SK-N-SH treated with all-trans-retinoic acid at 6 μM for 48 hours (cell line): ENCODE results near the gene ZNF524.

Experiments used
- ATAC-seq: fragments of 200-7000 bp; cut with Tn5 transposase; 3 replicates; pipeline ENCODE4 v1.9.1; 2020; ENCODE audit warnings: mild to moderate bottlenecking, moderate library complexity
- ARNTL ChIP-seq: fragments of 450-650 bp; formaldehyde crosslinking; IDR thresholded peaks from 2 replicates; pipeline ENCODE4 v1.5.0; 2020; ENCODE audit warnings: low read depth, mild to moderate bottlenecking, moderate library complexity, borderline replicate concordance
- BACH2 ChIP-seq: fragments of 250-450 bp; sonication (Bioruptor Pico); IDR thresholded peaks from 2 replicates; pipeline ENCODE4 v1.9.0; 2021; ENCODE audit warnings: mild to moderate bottlenecking, borderline replicate concordance
- CREB5 ChIP-seq: fragments of 250-450 bp; sonication (Bioruptor Pico); IDR thresholded peaks from 2 replicates; pipeline ENCODE4 v1.5.1; 2020; ENCODE audit warnings: low read depth, mild to moderate bottlenecking, moderate library complexity
- CSDC2 ChIP-seq: fragments of 250-450 bp; sonication (Bioruptor Pico); IDR thresholded peaks from 2 replicates; pipeline ENCODE4 v1.5.0; 2020; ENCODE audit warnings: mild to moderate bottlenecking, moderate library complexity
- ESRRG ChIP-seq: fragments of 250-450 bp; sonication (Bioruptor Pico); IDR thresholded peaks from 2 replicates; pipeline ENCODE4 v1.6.1; 2021; ENCODE audit warnings: mild to moderate bottlenecking
- GLIS3 ChIP-seq: fragments of 250-450 bp; sonication (Bioruptor Pico); IDR thresholded peaks from 2 replicates; pipeline ENCODE4 v1.5.0; 2020; ENCODE audit warnings: mild to moderate bottlenecking, moderate library complexity
- ISL1 ChIP-seq: fragments of 250-450 bp; sonication (Bioruptor Pico); IDR thresholded peaks from 2 replicates; pipeline ENCODE4 v2.1.2; 2022; ENCODE audit warnings: mild to moderate bottlenecking, moderate library complexity
- OSR1 ChIP-seq: fragments of 250-450 bp; sonication (Bioruptor Pico); IDR thresholded peaks from 2 replicates; pipeline ENCODE4 v1.8.0; 2022; ENCODE audit warnings: moderate library complexity, mild to moderate bottlenecking, inconsistent platforms
- PATZ1 ChIP-seq: fragments of 250-450 bp; sonication (Bioruptor Pico); IDR thresholded peaks from 2 replicates; pipeline ENCODE4 v1.8.0; 2020; ENCODE audit warnings: mild to moderate bottlenecking, moderate library complexity, borderline replicate concordance
- POU6F1 ChIP-seq: fragments of 250-450 bp; sonication (Bioruptor Pico); IDR thresholded peaks from 2 replicates; pipeline ENCODE4 v1.8.0; 2021; ENCODE audit warnings: low read depth, mild to moderate bottlenecking, moderate library complexity, borderline replicate concordance
- PPARA ChIP-seq: fragments of 250-450 bp; sonication (Bioruptor Pico); IDR thresholded peaks from 2 replicates; pipeline ENCODE4 v1.5.0; 2020; ENCODE audit warnings: mild to moderate bottlenecking, borderline replicate concordance
- RARB ChIP-seq: fragments of 250-450 bp; sonication (Bioruptor Pico); IDR thresholded peaks from 2 replicates; pipeline ENCODE4 v1.8.0; 2021; ENCODE audit warnings: mild to moderate bottlenecking, moderate library complexity
- SNAI2 ChIP-seq: fragments of 250-450 bp; sonication (Bioruptor Pico); IDR thresholded peaks from 2 replicates; pipeline ENCODE4 v1.5.0; 2020; ENCODE audit warnings: mild to moderate bottlenecking, moderate library complexity
- TCF4 ChIP-seq: fragments of 250-450 bp; sonication (Bioruptor Pico); IDR thresholded peaks from 2 replicates; pipeline ENCODE4 v1.8.0; 2021; ENCODE audit warnings: mild to moderate bottlenecking, moderate library complexity, borderline replicate concordance
- TOX ChIP-seq: fragments of 250-450 bp; sonication (Bioruptor Pico); IDR thresholded peaks from 2 replicates; pipeline ENCODE4 v1.8.0; 2021; ENCODE audit warnings: mild to moderate bottlenecking, moderate library complexity, borderline replicate concordance
- TSHZ2 ChIP-seq: fragments of 250-450 bp; sonication (Bioruptor Pico); IDR thresholded peaks from 2 replicates; pipeline ENCODE4 v1.5.0; 2020; ENCODE audit warnings: mild to moderate bottlenecking, moderate library complexity
- ZC3H10 ChIP-seq: fragments of 250-450 bp; sonication (Bioruptor Pico); IDR thresholded peaks from 2 replicates; pipeline ENCODE4 v1.5.1; 2021; ENCODE audit warnings: mild to moderate bottlenecking, moderate library complexity
- ZFP3 ChIP-seq: fragments of 250-450 bp; sonication (Bioruptor Pico); IDR thresholded peaks from 2 replicates; pipeline ENCODE4 v1.5.0; 2020; ENCODE audit warnings: mild to moderate bottlenecking, moderate library complexity
- ZNF565 ChIP-seq: fragments of 450-650 bp; formaldehyde crosslinking; conservative IDR thresholded peaks from 2 replicates; pipeline ENCODE4 v1.5.0; 2020; ENCODE audit warnings: low read depth, mild to moderate bottlenecking, moderate library complexity
- ZNF70 ChIP-seq: fragments of 450-650 bp; formaldehyde crosslinking; IDR thresholded peaks from 2 replicates; pipeline ENCODE4 v1.5.0; 2020; ENCODE audit warnings: mild to moderate bottlenecking, moderate library complexity
- ZNF8 ChIP-seq: fragments of 450-650 bp; formaldehyde crosslinking; IDR thresholded peaks from 2 replicates; pipeline ENCODE4 v1.5.0; 2020; ENCODE audit warnings: mild to moderate bottlenecking, moderate library complexity

Gene ZNF524

GRCh38 chr19:55606471-55606787, 6.3 kb downstream of the ZNF524 start (continued):
- no peak for TF ChIP-seq POU6F1 (CRISPR knock-in tag)
- no peak for TF ChIP-seq TSHZ2
- TF ChIP-seq ESRRG (CRISPR knock-in tag) = no peak
- no peak for TF ChIP-seq ZNF8 (CRISPR knock-in tag)

GRCh38 chr19:55606817-55607216, 6.7 kb downstream of the ZNF524 start:
- TF ChIP-seq OSR1 (CRISPR knock-in tag) (no peak), ZNF70 (CRISPR knock-in tag) (no peak), TCF4 (CRISPR knock-in tag) (no peak), GLIS3 (CRISPR knock-in tag) (no peak)
- no peak for ATAC-seq

GRCh38 chr19:55609326-55609725, 9.2 kb downstream of the ZNF524 start:
- no peak for ATAC-seq
- no peak for TF ChIP-seq CREB5 (CRISPR knock-in tag)
- no peak for TF ChIP-seq RARB
- TF ChIP-seq ZNF565 (CRISPR knock-in tag) = no peak
- TF ChIP-seq ZNF70 (CRISPR knock-in tag) = no peak
- no peak for TF ChIP-seq ZNF8 (CRISPR knock-in tag)
- TF ChIP-seq SNAI2 (CRISPR knock-in tag) = no peak
- no peak for TF ChIP-seq TSHZ2
- TF ChIP-seq ZFP3 (CRISPR knock-in tag) = no peak
- TF ChIP-seq GLIS3 (CRISPR knock-in tag) = no peak
- TF ChIP-seq TCF4 (CRISPR knock-in tag) = no peak
- TF ChIP-seq OSR1 (CRISPR knock-in tag) = no peak
- TF ChIP-seq ARNTL (CRISPR knock-in tag) = no peak
- TF ChIP-seq CSDC2 (CRISPR knock-in tag) = no peak

- no peak for ATAC-seq
- TF ChIP-seq PATZ1 (CRISPR knock-in tag) (no peak), GLIS3 (CRISPR knock-in tag) (no peak), TOX (CRISPR knock-in tag) (no peak), SNAI2 (CRISPR knock-in tag) (no peak), BACH2 (CRISPR knock-in tag) (no peak), ISL1 (CRISPR knock-in tag) (no peak), ZC3H10 (no peak), CREB5 (CRISPR knock-in tag) (no peak), ZNF565 (CRISPR knock-in tag) (no peak), RARB (no peak), TCF4 (CRISPR knock-in tag) (no peak), PPARA (CRISPR knock-in tag) (no peak)
These were observed 11.4 kb downstream of the ZNF524 start for GRCh38 chr19:55611300-55611982.
